HPDE6-E6E7 (cell line): ENCODE results near the gene MCAM.

ENCODE experiments used
- DNase-seq: peaks from one replicate; pipeline ENCODE4 v3.0.0; 2011; ENCODE audit warnings: missing footprints; ENCODE audit errors: extremely low spot score

Gene MCAM

GRCh38 chr11:119316729-119317591, at the start of gene MCAM:
Gene MCAM, minus strand, starts transcription at chr11:119317130. Its CDS starts 29 bp downstream, at chr11:119317101.
- DNase-seq: no peak

- no peak for DNase-seq
Measured at GRCh38 chr11:119365071-119365591, 48.2 kb upstream of the MCAM start.

- DNase-seq: no peak
Measured at GRCh38 chr11:119363851-119364590, 47.1 kb upstream of the MCAM start.

GRCh38 chr11:119363081-119363850, 46.3 kb upstream of the MCAM start:
- no peak for DNase-seq

- no peak for DNase-seq
Measured at GRCh38 chr11:119362741-119363080, 45.8 kb upstream of the MCAM start.

GRCh38 chr11:119361941-119362725, 45.2 kb upstream of the MCAM start:
- DNase-seq: no peak

GRCh38 chr11:119361056-119361787, 44.3 kb upstream of the MCAM start:
- peak; percentile 90 for DNase-seq

- no peak for DNase-seq
Measured at GRCh38 chr11:119359365-119360214, 42.7 kb upstream of the MCAM start.

- no peak for DNase-seq
Measured at GRCh38 chr11:119357074-119357473, 40.1 kb upstream of the MCAM start.

GRCh38 chr11:119356349-119357031, 39.6 kb upstream of the MCAM start:
- no peak for DNase-seq

GRCh38 chr11:119355091-119355843, 38.3 kb upstream of the MCAM start:
- no peak for DNase-seq

- no peak for DNase-seq
Measured at GRCh38 chr11:119352857-119353260, 35.9 kb upstream of the MCAM start.

GRCh38 chr11:119351232-119351631, 34.3 kb upstream of the MCAM start:
- no peak for DNase-seq

GRCh38 chr11:119350302-119350701, 33.4 kb upstream of the MCAM start:
- no peak for DNase-seq

GRCh38 chr11:119347940-119348605, 31.1 kb upstream of the MCAM start:
- no peak for DNase-seq

- DNase-seq: no peak
Measured at GRCh38 chr11:119347242-119347641, 30.3 kb upstream of the MCAM start.

GRCh38 chr11:119346605-119347004, 29.7 kb upstream of the MCAM start, which contains the start of gene MFRP:
Gene MFRP, minus strand, starts transcription at chr11:119346705. Its CDS starts 192 bp downstream, at chr11:119346513.
- DNase-seq: no peak

- DNase-seq: no peak
Measured at GRCh38 chr11:119345685-119346084, 28.8 kb upstream of the MCAM start.
